Common myeloid progenitor, CD34-positive (primary cell): ENCODE data around the gene RBM4.

Experiments used
- CTCF ChIA-PET: fragments of 350-600 bp; sonication (Branson Sonifier 250); formaldehyde crosslinking; loops from one replicate; lab custom pipeline; 2021; ENCODE audit warnings: antibody characterized with exemption; lab: Charles Lee
- POLR2A ChIA-PET: fragments of 350-600 bp; sonication (Branson Sonifier 250); formaldehyde crosslinking; loops from one replicate; lab custom pipeline; 2021; ENCODE audit warnings: antibody characterized with exemption; lab: Charles Lee
- DNase-seq, 3 donors: peaks; one replicate each; pipeline versions ENCODE4 v3.0.0 to v3.0.0-alpha.2; 2013
- H3K27ac ChIP-seq, 2 experiments: 1 replicate in 1 of 2; 2 replicates in 1 of 2; pipeline ENCODE4 v1.7.0; 2013; ENCODE audit warnings: inconsistent platforms in 2 of 2, low read length in 2 of 2, mild to moderate bottlenecking in 2 of 2, low read depth in 1 of 2, moderate library complexity in 1 of 2; ENCODE audit not compliant: severe bottlenecking in 2 of 2, insufficient read depth in 1 of 2, poor library complexity in 1 of 2
- H3K27me3 ChIP-seq, 5 experiments: replicated peaks in 2 of 5; 1 replicate in 3 of 5; 2 replicates in 2 of 5; pipeline versions ENCODE4 v1.6.1 to v1.7.0; 2013; ENCODE audit warnings: low read length in 4 of 5, mild to moderate bottlenecking in 2 of 5, moderate library complexity in 2 of 5, inconsistent platforms in 1 of 5; ENCODE audit not compliant: insufficient read depth in 5 of 5, control insufficient read depth in 4 of 5
- H3K36me3 ChIP-seq, 4 experiments: 1 replicate in 2 of 4; 2 replicates in 2 of 4; pipeline versions ENCODE4 v1.6.1 to v1.7.0; 2013; ENCODE audit warnings: low read length in 3 of 4, control low read depth in 1 of 4, mild to moderate bottlenecking in 1 of 4; ENCODE audit not compliant: control insufficient read depth in 4 of 4, insufficient read depth in 4 of 4
- H3K4me1 ChIP-seq, 4 experiments: 1 replicate in 3 of 4; 2 replicates in 1 of 4; pipeline versions ENCODE4 v1.6.1 to v1.7.1; 2013; ENCODE audit warnings: low read length in 3 of 4, mild to moderate bottlenecking in 3 of 4, control low read depth in 1 of 4, inconsistent platforms in 1 of 4, moderate library complexity in 1 of 4; ENCODE audit not compliant: control insufficient read depth in 4 of 4, insufficient read depth in 4 of 4; ENCODE audit errors: control extremely low read depth in 1 of 4
- H3K4me3 ChIP-seq, 7 experiments: 1 replicate in 4 of 7; 2 replicates in 3 of 7; pipeline versions ENCODE4 v1.5.1 to v1.7.0; 2013; ENCODE audit warnings: mild to moderate bottlenecking in 7 of 7, low read length in 6 of 7, moderate library complexity in 6 of 7, inconsistent platforms in 2 of 7, low read depth in 2 of 7, control low read depth in 1 of 7; ENCODE audit not compliant: insufficient read depth in 4 of 7, control insufficient read depth in 1 of 7; ENCODE audit errors: extremely low read depth in 1 of 7
- H3K9me3 ChIP-seq, 5 experiments: 1 replicate in 4 of 5; 2 replicates in 1 of 5; pipeline versions ENCODE4 v1.6.1 to v1.7.1; 2013; ENCODE audit warnings: low read length in 4 of 5, mild to moderate bottlenecking in 2 of 5, inconsistent platforms in 1 of 5, low read depth in 1 of 5, moderate library complexity in 1 of 5; ENCODE audit not compliant: control insufficient read depth in 4 of 5, insufficient read depth in 2 of 5; ENCODE audit errors: control extremely low read depth in 1 of 5
- WGBS: methylation state at CpG from one replicate; pipeline ENCODE4 v1.1.5; 2013; ENCODE audit not compliant: insufficient coverage; 5-methylcytosine and 5-hydroxymethylcytosine counted together

Gene RBM4

DNA sequence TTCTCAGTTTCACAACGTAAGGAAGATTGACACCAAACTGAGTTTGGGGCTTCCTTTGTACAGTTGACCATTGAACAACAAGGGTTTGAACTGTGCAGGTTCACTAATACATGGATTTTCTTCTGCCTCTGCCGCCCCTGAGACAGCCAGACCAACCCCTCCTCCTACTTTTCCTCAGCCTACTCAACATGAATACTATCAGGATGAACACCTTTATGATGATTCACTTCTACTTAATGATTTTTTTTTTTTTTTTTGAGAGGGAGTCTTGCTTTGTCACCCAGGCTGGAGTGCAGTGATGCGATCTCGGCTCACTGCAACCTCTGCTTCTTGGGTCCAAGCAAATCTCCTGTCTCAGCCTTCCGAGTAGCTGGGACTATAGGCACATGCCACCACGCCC lies 14.6 kb downstream of the RBM4 start:
- Histone ChIP-seq H3K27me3 (no peaks in the 10 kb centered on the region), H3K27ac (no peak overlapping the region), H3K4me3 (no peak overlapping the region), H3K4me1 (no peaks in the 10 kb centered on the region), H3K36me3 (peaks cover 14 to 55% (median 22%) of the 10 kb centered on the region in 4 experiments), H3K9me3 (no peaks in the 10 kb centered on the region)
- CTCF ChIA-PET: interaction anchor here (0.7 to 1.3 kb wide), 5 partner anchors 7 to 75 kb away, joined by 3 read pairs; no protein-coding TSS in a partner anchor
- 98% methylated on average over 4 of the region's 6 CpGs for WGBS
- no peak for DNase-seq
- POLR2A ChIA-PET: interaction anchor here (1.1 kb wide), 1 partner anchor 14 kb away, joined by 3 read pairs; the partner anchor contains the start of gene RBM4

DNA sequence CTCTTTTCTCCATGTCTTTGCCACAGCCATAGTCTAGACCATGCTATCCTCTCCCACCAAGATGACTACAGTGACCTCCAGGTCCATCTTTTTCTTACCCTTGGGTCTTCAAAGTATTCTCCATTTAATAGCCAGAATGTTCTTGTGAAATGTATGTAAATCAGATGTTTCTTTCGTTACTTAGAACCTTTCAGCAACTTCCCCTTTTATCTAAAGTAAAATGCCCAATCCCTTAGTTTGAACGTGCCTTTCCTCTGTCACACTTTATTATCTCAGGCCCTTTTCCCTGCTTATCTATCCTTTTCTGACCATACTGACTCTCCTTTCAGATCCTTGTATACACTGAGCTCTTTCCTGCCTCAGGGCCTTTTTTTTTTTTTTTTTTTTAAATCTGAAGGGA lies 21.3 kb downstream of the RBM4 start:
- no CpG with 5 or more reads among the region's 2 CpGs for WGBS
- H3K4me1 ChIP-seq: peaks cover 3 to 7% (median 5%) of the 10 kb centered on the region in 4 experiments
- H3K36me3 ChIP-seq: peaks cover 5 to 24% (median 21%) of the 10 kb centered on the region in 4 experiments
- no peaks in the 10 kb centered on the region for H3K27me3 ChIP-seq
- peak in 2 of 3 donors; percentile 46 to 50 for DNase-seq
- CTCF ChIA-PET: interaction anchor here (0.6 to 3.9 kb wide), 5 partner anchors 13 to 78 kb away, joined by 3 to 9 read pairs (median 3); partner anchors contain the start of genes CCDC87, CCS and RBM4B
- POLR2A ChIA-PET: interaction anchor here (0.6 to 1.5 kb wide), 3 partner anchors 11 to 60 kb away, joined by 3 to 5 read pairs (median 3); partner anchors contain the start of gene RBM4B
- H3K4me3 ChIP-seq: no peak overlapping the region
- no peak overlapping the region for H3K27ac ChIP-seq
- no peaks in the 10 kb centered on the region for H3K9me3 ChIP-seq

DNA sequence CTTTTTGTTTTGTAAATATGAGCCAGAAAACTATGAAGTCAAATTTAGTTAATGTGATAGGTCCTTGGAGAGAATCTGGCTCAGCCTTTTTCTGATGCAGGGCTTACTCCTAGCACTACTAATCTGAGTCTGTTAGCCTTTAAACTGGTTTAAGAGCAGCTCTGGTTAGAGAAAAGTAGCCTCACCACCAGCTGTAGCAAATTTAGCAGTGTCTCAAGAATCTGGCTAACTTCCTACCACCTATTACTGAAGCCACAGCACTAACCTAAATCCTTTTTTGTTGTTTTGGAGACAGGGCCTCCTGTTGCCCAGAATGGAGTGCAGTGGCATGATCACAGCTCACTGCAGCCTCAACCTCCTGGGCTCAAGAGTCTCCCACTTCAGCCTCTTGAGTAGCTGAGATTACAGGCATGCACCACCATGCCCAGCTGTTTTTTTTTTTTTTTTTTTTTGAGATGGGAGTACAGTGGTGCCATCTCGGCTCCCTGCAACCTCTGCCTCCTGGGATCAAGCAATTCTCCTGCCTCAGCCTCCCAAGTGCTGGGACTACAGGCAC lies 25.3 kb downstream of the RBM4 start:
- Histone ChIP-seq H3K9me3 (no peaks in the 10 kb centered on the region), H3K27me3 (no peaks in the 10 kb centered on the region), H3K4me1 (peaks cover 3 to 7% (median 5%) of the 10 kb centered on the region in 4 experiments), H3K4me3 (no peak overlapping the region), H3K27ac (no peak overlapping the region), H3K36me3 (peaks cover 24 to 62% (median 43%) of the 10 kb centered on the region in 4 experiments)
- ChIA-PET CTCF (interaction anchor here (1.4 to 1.5 kb wide), 2 partner anchors 9 to 15 kb away, joined by 3 to 4 read pairs; no protein-coding TSS in a partner anchor), POLR2A (no interaction called here)
- 100% methylated on average over 1 of the region's 1 CpG for WGBS
- no peak for DNase-seq

DNA sequence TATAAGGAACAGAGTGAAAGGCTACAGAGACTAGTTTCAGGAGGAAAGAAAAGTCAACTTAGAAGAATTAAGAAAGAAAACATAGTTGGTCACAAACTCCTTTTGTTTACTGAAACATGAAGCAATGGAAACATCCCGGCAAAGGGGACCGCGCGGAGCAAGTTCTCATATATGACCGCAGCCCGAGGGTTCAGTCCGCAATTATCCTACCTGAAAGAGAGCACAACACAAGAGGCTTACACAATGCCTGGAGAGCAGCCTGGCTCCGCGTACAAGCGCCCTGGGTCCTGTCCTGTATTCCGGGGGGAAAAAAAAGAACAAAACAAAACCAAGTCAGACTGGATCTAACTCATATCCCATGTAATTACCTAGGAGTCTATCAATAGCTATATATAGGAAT lies 26.9 kb downstream of the RBM4 start:
- CTCF ChIA-PET: interaction anchor here (0.8 to 1.1 kb wide), 2 partner anchors 8 to 13 kb away, joined by 3 read pairs; no protein-coding TSS in a partner anchor
- H3K27ac ChIP-seq: no peak overlapping the region
- peaks cover 24 to 70% (median 44%) of the 10 kb centered on the region in 4 experiments for H3K36me3 ChIP-seq
- no peaks in the 10 kb centered on the region for H3K9me3 ChIP-seq
- 96% methylated on average over 10 of the region's 11 CpGs for WGBS
- no peak overlapping the region for H3K4me3 ChIP-seq
- POLR2A ChIA-PET: interaction anchor here (1.1 kb wide), 1 partner anchor 12 kb away, joined by 4 read pairs; the partner anchor contains the start of gene RBM4B
- H3K4me1 ChIP-seq: no peaks in the 10 kb centered on the region
- DNase-seq: no peak
- H3K27me3 ChIP-seq: no peaks in the 10 kb centered on the region

DNA sequence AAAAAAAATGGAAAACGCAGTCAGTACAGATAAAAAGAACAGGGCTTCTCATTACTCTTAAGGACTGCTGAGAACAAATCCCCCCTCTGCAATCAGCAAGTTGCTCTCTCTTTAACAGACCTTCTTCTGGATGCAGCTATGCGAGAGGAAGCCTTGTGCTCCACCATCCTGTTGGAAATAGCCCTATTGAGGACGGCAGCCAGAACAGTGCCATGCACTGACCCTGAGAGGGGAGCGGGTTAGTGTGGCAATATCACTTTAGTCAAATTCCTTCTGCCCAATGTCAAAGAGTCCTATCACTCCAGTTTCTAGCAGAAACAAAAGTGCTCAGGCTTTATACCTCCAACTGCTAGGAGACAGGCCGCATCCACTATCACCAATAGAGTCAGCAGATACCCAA lies 32.3 kb downstream of the RBM4 start:
- DNase-seq: no peak
- H3K4me1 ChIP-seq: peaks cover 5 to 17% (median 7%) of the 10 kb centered on the region in 4 experiments
- H3K4me3 ChIP-seq: no peak overlapping the region
- ChIA-PET POLR2A (no interaction called here), CTCF (interaction anchor here (0.7 to 1.4 kb wide), 3 partner anchors 10 to 25 kb away, joined by 3 read pairs; no protein-coding TSS in a partner anchor)
- no peak overlapping the region for H3K27ac ChIP-seq
- no peaks in the 10 kb centered on the region for H3K27me3 ChIP-seq
- H3K36me3 ChIP-seq: peaks cover 21 to 47% (median 31%) of the 10 kb centered on the region in 4 experiments
- H3K9me3 ChIP-seq: no peaks in the 10 kb centered on the region
- WGBS: 90% methylated on average over 5 of the region's 5 CpGs

DNA sequence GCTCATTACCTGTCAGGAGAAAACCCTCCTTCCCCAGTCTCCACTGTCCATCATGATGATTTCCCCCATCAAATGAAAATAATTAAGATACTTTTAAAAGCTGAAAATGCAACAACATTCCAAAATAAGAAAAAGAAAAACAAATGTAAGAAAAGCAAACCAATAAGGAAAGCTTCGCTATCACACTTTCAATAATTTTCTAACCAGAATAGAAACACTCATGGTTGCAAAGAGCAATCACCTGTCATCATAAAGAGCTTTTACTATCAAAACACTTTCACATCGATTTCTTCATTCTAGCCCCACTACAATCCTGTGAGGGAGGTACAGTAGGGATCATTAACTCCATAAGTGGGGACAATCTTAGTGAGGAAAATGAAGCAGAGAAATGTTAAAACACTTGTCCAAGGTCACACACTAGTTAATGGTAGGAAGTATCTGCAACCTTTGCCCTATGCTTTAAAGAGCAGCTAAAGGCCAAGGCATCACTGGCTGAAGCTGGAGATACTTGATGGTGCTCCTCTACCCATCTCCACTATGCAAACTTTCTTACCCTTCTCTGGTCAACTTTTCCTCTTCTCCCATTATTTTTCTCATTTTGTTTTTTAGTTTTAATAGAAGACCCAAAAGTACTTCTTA lies 36.6 kb downstream of the RBM4 start:
- peaks cover 5 to 17% (median 7%) of the 10 kb centered on the region in 4 experiments for H3K36me3 ChIP-seq
- H3K4me3 ChIP-seq: no peak overlapping the region
- H3K27me3 ChIP-seq: no peaks in the 10 kb centered on the region
- no peak for DNase-seq
- H3K4me1 ChIP-seq: peaks cover 13 to 37% (median 30%) of the 10 kb centered on the region in 4 experiments
- POLR2A ChIA-PET: no interaction called here
- H3K9me3 ChIP-seq: no peaks in the 10 kb centered on the region
- 100% methylated on average over 1 of the region's 2 CpGs for WGBS
- CTCF ChIA-PET: interaction anchor here (0.5 to 0.9 kb wide), 2 partner anchors 23 to 97 kb away, joined by 3 read pairs; no protein-coding TSS in a partner anchor
- H3K27ac ChIP-seq: no peak overlapping the region
